ENCODE results near the gene PROM1. TPM values are rescaled to one million over a fixed set of nuclear protein-coding genes. Genes with fewer than 3 reads are reported as not detected.

PROM1 gene
- total RNA-seq, 1 donor from 2014 or later: not detected

DNA sequence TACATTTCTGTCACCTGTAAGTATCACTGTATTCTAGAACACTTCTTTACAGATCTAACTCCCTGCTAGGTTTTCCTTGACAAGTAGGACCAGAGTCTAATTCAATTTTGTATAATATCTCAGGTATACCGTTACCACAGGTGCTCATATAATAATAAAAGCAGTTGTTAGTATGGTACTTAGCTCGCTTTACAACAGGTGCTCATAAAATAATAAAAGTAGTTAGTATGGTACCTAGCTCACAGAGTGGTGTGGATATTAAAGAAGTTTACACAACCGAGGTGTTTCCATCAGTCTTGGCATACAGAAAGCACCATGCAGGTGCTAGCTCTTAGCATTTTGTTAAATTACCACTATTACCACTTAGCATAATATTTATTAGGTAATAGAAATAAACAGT lies 88.0 kb downstream of the PROM1 start:
- no peak for DNase-seq (ENCODE audit: low read depth in 2 of 2)

DNA sequence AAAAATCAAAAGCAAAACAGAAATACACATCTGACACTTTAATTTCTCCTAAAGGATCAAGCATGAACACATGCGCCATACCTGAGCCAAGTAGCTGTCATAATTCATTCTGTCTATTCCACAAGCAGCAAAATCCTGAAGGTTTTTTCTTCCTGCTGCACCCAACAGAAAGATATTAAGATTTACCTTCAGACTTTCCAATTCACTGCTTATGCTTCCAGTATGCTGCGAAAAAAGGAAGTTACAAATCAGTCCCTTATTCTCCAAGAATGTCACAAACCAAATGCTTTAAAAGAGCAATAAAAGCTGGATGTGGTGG lies 91.7 kb downstream of the PROM1 start:
- no peak for DNase-seq (ENCODE audit: low read depth in 2 of 2)

DNA sequence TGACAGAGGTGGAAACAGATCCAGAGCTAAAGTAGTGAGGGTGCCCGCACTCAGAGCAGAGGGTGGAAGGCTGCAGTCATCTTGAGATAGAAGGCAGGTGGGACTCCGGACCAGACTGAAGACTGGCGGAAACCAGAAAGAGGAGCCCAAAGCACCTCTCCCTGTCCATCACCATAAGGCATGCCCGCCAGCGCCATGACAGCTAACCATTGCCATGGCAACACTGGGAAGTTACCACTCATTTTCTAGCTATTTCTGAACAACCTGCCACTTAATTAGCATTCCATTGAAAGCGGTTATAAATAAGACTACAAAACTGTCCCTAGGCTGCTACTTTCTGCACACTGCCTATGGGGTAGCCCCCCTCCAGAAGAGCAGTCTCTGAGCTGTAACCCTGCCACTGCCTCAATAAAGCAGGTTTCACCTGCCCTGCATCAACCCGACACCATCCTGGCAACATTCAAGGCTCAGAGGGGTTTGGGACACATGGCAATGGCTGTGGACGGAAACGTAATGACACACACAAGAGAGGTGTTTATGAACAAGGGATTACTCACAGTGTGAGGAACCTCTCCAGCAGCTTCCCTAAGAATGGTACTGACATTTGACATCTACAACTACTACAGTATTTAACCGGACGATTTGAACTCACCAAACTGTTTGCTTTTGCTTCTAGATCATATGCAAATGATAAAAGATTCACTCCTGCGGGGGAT lies 93.1 kb downstream of the PROM1 start:
- no peak for DNase-seq (ENCODE audit: low read depth in 2 of 2)

DNA sequence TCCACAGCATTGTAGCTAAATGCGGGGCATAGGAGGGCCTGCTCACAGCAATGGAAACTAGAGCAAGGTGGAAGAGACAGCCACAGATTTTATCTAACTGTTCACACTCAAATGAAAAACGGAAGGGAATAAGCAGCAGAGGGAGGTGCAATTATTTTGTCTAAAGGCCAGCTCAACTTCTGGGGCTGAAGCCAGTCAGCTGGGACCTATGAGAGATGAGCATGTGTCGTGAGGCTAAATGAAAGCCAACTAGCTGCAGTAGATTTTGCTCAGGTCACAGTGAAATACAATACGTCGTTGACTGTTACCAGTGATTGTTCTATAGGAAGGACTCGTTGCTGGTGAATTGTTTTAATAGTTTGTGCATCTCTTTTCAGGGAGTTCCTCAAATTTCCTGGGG lies 94.4 kb downstream of the PROM1 start:
- DNase-seq (ENCODE audit: low read depth in 2 of 2): no peak

DNA sequence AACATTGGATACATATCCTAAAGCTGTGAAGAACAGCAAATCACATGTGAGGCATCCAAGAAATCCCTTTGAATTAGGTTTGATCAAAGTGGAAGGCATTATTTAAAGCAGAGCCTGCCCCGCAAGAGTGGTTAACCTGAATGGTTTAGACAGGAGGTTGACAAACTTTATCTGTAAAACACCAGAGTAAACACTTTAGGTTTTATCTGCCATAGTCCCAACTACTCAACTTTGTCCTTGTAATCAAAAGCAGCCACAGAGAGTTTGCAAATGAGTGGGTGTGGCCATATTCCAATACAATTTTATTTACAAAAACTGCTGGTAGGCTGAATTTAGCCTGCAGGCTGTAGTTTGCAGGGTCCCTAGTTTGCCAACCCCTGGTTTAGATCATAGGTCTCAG lies 95.6 kb downstream of the PROM1 start:
- no peak for DNase-seq (ENCODE audit: low read depth in 2 of 2)

DNA sequence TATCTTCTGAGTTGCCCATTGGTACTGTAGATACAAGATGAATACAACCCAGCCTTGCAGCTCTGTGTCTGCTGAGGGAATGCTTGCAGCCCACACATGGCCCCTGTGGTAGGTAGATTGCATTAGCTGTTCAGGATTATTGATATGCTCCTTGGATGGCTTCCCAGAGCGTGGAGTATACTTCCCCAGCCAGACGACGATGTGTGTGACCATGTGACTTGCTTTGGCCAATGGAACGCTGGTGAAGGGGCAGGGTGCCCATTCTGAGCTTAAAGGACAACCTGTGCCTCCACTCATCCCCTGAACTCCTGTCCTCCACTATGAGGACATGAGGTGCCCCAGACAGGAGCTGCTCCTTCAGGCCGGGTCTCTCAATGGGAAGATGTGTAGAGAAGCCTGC lies 96.9 kb downstream of the PROM1 start:
- DNase-seq (ENCODE audit: low read depth in 2 of 2): no peak

DNA sequence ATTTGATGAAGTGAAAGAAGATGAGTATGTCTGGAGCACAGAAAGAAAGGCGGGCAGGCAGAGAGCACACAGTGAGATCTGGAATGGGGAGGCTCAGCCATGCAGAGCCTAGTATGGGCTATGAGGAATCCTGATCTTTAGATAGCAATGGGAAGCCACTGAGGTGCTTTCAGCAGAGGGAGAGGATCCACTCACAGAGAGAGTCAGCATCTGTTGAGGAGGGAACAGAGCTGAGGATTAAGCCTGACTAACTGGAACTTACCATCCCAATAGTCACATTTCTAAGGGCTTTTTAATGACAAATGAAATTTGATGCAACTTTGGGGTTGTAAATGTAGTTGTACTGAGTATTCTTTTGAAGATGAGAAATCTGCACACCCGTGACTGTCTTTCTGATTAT lies 100.2 kb downstream of the PROM1 start:
- no peak for DNase-seq (ENCODE audit: low read depth in 2 of 2)

DNA sequence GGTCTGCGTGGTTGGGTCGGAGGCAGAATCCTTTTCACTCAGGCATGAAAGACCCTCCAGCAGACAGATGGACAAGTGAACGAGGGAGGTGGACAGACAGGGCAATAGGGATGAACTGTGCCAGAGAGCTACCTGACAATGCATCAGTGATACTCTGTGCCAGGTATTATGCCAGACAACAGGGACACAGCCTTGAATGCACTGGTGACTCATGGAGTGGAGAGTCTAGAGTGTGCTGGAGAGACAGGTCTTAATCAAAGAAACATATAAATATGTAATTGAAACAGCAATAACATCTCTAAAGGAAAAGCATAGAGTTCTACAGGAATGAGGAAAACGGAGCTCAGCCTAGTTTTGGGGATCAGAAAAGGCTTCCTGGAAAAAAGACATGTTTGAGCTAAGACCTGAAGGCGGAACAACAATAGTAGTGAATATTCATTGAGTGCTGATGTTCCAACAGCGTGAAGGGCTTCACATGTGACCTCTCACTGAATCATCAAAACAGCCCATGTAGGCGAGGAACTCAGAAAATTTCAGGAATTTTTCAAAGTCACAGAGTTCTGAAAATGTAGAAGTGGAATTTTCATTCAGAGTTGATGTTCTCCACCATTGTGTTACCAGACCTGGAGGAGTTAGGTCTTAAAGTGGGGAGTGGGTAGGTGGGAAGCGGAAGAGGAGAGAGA lies 100.8 kb downstream of the PROM1 start:
- DNase-seq (ENCODE audit: low read depth in 2 of 2): no peak

DNA sequence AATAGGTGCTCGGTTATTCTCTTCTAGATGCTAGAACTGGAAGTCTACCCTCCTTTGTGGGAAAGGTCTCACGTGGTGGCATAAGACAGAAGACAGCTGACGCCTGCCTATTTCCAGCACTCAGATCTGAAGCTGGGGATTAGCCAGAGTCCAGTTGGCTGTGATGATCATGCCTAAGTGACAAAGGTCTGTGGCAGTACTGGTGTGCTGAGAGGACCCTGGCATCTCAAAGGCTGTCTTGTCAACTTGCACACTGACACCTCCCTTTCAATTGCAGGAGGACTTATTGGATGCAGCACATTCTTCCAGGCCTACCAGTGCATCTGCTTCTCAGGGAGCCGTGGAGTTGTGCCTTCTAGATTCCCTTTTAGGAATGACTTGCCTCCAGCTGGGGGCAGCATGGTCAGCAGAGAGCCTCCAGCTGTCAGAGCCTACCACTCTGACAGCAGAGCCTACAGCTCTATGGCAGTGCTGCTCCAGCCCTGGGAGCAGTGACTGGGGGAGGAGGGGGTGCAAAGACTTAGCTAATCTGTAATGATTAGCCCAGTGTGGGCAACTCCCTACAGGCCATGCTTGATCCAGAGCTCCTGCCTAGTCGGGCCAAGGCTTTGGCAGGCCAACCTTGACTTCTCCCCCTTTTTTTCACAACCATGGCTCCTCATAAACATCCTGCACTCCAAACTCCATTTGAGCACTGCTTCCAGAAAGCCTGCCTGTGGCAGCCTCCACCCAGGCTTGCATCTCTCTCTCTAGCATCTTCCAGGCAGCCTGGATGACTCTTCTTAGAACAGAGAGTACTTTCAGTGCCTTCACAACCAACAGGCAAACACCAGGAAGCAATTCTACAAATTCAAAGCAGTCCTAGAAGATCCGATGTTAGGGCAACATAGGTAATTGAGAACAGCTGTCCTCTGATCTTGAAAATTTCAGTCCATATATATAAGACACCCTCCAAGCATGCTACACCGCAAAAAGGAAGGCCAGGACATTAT lies 107.1 kb downstream of the PROM1 start:
- DNase-seq (ENCODE audit: low read depth in 2 of 2): no peak

DNA sequence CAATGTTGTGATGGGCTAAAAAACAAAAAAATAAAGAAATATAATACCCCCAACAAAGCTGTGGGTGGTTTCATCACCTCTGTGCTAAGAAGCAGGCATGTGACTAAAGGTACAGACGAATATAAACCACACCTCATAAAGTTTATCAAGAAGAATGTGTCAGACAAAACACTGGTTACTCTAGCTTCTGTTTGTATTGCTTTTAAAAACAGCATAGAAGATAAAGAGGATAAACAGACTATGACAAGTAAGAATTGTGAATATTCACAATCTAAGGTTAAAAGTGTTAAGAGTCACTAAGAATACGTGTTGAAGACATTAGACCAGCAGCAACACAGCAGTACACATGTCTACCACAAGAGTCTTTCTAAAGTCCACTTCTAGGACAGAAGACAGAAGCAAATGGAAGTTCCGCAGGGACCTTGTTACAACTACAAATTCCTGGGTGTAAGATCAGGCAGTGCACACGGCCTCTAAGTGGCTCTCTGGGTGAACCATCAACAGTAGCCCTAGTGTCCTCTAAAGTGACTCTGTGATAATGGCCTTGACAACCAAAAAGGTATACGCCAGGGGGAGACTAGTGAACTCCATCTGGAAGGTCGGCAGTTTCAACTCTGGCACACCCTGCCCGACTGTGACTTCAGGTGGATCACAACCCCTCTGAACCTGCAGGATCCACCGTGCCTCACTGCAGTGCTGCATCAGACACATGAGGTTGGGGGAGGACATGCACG lies 112.6 kb downstream of the PROM1 start:
- DNase-seq (ENCODE audit: low read depth in 2 of 2): no peak

DNA sequence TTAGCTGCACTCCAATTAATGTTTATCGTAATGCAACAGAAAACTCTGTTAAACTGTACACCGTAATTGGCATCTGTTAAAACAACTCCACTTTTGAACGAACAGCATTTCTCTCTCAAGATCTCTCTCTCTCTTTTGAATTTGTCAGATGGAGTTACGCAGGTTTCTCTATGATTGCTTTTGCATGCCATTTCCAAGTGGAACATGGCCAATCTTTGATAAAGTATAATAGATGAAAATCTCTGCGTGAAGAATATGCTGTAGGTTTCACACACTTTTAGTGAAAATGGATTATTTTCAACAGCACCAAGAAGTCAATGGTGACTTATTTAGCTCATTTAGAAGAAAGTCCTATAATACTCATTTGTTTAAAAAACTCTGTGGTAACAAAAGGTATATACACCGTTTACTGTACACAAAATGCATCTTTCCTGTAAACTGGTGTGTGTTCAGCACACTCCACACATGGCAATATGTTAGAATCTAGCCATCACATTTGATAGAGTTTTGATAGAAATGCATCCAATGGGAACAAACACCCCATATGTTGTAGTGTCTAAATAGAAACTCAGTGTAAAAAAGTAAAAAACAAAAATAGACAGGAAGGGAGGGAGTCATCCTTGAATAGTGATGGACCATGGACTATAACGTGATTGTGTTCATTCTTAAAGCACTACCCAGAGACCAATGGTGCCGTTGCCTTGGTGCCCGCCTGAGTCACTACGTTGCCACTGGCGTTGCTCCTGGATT lies 115.1 kb downstream of the PROM1 start:
- no peak for DNase-seq (ENCODE audit: low read depth in 2 of 2)

DNA sequence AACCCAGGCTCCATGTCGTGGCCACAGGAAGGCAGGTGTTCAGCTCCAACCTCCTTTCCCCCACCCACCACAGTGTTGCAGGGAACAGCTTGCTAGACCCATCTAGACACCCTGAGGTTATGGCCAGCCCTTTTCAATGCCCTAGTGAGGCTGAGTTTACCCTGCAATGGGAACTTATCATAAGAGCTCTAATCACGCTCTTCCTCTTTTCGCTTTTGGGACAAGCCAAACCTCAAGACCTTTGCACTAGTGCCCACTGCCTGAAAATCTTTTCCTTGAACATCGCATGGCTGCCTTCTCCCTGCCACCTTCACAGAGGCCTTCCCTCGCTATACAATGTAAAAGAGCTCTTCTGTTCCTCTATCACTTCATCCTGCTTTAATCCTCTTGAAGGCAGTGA lies 118.5 kb downstream of the PROM1 start:
- no peak for DNase-seq (ENCODE audit: low read depth in 2 of 2)

DNA sequence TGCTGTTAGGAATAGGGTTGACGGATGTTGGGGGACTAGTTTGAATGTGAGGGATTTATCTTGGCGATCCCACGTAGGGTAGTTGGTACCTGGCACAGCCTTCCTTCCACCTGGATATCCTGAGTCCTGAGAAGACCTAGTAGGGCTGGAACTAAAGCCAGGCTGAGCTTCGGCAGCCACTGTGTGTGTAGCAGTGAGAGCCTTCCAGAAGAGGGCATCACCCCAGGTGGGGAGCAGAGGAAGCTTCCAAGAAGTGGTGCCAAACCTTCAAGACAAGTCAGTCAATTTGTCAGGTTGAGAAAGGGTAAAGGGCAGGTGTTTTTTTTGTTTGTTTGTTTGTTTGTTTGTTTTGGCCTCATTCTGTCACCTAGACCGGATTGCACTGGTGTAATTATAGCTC lies 119.7 kb downstream of the PROM1 start:
- DNase-seq (ENCODE audit: low read depth in 2 of 2): no peak

DNA sequence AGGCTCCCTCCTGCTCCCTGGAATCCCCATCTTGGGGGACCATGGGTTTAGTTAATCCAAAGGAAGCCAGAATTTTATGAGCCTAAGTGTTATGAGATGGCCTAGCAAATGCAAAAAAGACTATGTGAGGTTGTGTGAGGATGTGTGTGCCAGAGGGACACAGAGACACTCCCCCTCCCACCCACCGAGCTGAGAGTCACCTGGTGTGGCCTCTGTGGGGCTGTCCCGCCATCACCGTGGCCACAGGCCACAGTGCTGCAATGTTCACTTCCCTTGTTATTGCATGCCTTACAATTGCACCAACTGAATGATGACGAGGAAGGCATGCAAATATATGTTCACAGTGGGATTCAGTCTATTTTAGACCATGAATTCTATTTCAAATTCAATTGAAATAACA lies 120.2 kb downstream of the PROM1 start:
- no peak for DNase-seq (ENCODE audit: low read depth in 2 of 2)

DNA sequence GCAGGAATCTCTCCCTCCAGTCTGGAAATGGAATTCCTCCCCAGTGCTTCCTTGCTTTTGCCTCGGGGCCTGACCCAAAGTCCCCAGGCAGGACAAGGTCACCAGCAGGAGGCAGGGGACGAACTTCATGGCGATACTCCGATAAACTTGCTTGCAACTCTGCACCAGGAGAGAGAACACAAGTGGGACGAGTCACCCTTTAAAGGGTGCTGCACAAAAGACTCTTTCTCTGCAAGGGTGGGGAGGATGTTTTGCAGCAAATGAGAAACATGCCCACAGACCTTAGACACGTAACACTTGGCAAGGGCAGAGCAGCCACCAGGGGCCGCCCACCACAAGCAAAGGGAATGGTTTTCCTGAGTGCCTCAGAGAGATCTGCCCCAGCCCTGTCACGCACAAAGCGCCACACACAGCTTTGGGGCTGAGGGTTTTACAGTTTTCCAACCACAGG lies 120.8 kb downstream of the PROM1 start, which contains the start of gene FGFBP2:
TSS of gene FGFBP2 (minus strand) at position 175 of the 451 bp plus-strand sequence. CDS start at position 129, 46 bp downstream.
- DNase-seq (ENCODE audit: low read depth in 2 of 2): peak; percentile 50 to 73

DNA sequence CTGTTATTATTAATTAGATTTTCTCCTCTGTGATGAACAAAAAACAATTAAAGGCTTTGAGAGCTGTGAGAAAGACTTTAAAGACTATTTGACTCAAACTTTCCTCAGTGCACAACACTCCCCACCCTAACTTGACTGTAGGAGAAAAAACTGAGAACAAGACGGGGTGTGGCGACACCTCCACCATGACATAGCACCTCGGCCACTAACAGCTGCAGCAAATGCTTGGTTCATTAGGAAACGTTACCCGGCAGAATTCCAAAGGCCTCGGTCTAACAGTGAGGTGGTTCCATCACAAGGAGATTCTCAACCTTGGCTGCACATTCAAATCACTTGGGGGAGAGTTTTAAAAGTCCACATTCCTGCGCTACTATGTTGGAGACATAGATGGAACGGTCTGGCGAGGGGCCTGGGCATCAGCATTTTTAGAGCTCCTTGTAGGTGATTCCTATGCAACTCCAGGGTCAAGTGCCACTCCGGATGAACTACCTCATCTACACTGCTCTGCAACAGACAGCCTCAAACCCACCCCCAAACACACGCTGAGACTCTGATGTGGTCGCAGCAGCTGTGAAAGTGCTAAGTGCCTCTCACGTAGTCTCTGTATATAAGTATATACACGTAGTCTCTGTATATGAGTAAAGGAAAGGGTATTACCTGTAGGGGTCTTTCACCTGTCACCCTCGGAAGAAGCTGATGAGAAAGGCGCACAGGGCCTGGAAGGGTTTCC lies 121.9 kb downstream of the PROM1 start:
- no peak for DNase-seq (ENCODE audit: low read depth in 2 of 2)

DNA sequence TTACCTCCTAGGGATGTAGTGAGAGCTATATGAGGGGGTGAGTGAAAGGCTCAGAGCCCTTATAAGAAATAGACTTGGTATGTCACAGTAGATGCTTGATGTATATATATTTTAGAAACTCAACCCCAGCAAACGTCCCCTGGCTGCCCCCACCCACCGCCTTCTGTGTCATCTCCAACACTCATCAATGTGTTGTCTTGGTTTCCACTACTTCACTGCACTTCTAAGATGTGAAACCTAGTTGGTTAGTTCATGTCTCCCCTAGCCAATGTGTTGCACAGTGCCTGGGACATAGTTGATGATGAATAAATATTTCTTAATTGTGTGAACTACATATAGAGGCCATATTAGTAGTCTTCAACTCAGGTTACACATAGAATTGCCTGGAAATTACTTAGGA lies 125.3 kb downstream of the PROM1 start:
- no peak for DNase-seq (ENCODE audit: low read depth in 2 of 2)

DNA sequence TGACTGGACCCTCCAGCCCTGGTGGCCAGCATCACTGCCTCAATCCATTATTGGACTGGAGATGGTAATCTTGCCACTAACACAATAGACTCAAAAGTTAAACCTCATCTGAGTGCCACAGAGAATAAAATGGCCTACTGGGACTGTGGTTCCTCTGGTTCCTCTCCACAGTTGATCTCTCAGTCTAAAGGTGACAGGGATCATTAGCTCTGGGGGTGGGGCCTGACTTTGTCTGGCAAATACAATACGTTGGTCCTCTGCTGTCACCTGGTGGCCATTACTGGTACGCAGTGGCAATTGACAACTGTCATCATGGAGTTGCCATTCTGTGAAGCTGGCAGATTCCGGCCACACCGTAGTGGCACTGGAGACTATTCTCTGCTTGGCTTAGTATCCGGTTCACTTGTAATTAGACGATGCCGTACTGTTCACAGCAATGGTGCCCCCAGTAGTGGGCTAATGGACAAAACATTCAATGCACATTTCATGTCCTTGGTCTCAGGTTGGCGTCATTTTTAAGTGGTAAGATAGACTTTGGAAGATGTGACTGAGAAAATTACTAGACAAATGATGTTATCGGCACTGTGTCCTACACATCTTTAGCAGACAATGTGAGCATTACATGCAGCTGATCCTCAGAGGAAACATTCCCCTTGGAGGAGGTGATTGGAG lies 127.5 kb downstream of the PROM1 start:
- peak; percentile 70 to 85 for DNase-seq (ENCODE audit: low read depth in 2 of 2)

DNA sequence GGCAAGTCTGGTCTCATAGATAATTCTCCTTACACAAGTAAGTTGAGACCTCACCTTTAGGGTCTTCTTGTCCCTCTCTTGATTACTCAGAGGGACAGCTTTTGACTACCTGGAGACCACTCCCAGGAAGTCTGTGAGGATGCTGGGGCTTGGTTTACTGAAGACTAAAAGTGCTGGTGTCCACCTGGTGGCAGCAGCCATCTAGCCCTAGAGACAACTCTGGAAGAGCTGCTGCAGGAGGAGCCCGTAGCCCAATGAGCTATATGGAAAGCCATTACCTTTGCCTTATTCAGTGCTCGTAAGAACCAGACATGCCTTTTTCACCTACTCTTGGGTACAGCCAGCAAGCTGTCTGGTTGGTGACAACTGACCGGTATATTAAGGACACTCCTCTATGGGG lies 128.2 kb downstream of the PROM1 start:
- peak; percentile 28 to 43 for DNase-seq (ENCODE audit: low read depth in 2 of 2)
